Right lobe of liver (tissue), 4 donors: Measurements from ENCODE around the gene BANP.

Source experiments
- CTCF ChIP-seq, 4 donors: fragments of 200-600 bp in 3 of 4; fragments of 450-650 bp in 1 of 4; IDR thresholded peaks; one replicate each; pipeline versions ENCODE4 v1.5.1 to v1.8.0; 2016 to 2022; ENCODE audit warnings: antibody characterized with exemption in 4 of 4, mild to moderate bottlenecking in 2 of 4
- POLR2A ChIP-seq: fragments of 450-650 bp; IDR thresholded peaks from one replicate; pipeline ENCODE4 v1.6.1; 2017; ENCODE audit warnings: antibody characterized with exemption, mild to moderate bottlenecking
- donor health status: DM: no; HTN: no; CAD: no.
- donor health status: DM: no; HTN: no; CAD: no.
- donor health status: DM: no; HTN: yes; CAD: no.

GRCh38 chr16:88026964-88027938 lies 76.0 kb downstream of the BANP start:
- TF ChIP-seq CTCF (IDR thresholded peaks at IDR 0.05): no peak
- no peak for TF ChIP-seq POLR2A
